GM04504 (cell line): ENCODE results near the gene ARRDC4.

ENCODE experiments used
- DNase-seq: peaks from one replicate; pipeline ENCODE4 v3.0.0-alpha.2; 2012; ENCODE audit warnings: low read depth

Gene ARRDC4

DNA sequence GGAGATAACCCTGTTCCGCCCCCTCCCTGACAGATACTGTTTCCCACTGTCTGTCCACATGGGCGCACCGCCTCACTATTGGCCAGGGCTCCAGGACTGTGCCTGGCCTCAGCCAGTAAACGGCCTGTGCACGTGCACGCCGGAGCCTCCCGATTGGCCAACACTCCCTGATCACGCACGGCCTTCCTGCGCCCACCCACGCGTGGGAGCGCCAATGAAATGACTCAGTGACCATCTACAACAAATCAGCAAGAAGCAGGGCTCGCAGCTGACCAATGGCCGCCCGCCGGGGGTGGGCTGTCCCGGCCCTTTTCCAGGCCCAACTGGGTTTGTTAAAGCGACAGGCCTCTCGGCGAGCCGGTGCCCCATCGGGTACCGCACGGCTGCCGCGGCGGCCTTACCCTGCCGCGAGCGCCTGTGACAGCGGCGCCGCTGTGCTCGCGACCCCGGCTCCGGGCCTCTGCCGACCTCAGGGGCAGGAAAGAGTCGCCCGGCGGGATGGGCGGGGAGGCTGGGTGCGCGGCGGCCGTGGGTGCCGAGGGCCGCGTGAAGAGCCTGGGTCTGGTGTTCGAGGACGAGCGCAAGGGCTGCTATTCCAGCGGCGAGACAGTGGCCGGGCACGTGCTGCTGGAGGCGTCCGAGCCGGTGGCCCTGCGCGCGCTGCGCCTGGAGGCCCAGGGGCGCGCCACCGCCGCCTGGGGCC is at the start of gene ARRDC4:
Gene ARRDC4, plus strand, starts transcription at position 340 of the 703 bp plus-strand sequence. Its CDS starts 159 bp downstream, at position 499.
- DNase-seq, result peak; percentile 100

DNA sequence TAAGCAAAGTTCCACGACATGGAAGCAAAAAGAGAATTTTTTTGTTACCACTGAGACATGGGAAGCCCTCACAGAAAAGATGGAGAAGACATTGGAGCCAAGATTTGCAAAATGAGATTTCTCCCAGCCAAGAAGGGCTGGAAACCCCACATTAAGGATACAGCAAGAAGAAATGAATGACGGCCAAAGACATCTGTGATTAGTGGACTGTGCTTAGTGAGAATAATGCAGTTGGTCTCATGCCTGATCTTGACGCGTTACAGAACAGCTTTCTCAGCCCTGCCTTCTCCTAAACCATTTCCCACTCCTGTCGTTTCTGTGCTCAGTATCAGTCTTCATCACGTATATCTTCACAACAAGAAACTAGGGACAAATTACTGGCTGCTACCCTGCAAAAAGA is 45.8 kb upstream of the ARRDC4 start:
- no peak for DNase-seq

GRCh38 chr15:97915261-97915660 is 45.2 kb upstream of the ARRDC4 start:
- DNase-seq, result no peak

DNA sequence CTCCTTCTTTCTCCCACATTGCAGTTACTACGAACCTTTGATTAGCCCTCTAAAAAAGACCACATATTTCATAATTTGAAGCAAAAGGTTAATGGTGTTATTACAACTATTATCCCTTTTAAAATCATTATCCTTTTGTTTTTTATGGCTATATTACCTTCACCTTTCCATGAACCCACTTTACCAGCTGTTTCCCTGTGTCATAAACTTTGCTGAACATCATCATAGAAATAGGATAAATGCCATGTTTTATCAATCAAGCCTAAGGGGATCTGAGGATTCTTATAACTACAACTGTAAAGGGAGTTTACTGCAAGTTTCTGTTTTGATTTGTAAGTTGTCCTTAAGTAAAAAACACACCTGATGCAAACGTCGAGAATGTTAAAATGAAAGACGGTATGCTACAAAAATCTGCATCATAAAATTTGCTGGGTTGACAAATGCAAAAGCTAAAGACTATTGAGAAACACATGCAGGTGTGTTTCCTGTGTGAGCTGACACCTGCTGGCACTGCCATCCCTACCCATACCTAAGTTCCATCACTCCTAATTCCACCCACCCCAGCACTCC is 39.1 kb upstream of the ARRDC4 start:
- DNase-seq, result no peak

DNA sequence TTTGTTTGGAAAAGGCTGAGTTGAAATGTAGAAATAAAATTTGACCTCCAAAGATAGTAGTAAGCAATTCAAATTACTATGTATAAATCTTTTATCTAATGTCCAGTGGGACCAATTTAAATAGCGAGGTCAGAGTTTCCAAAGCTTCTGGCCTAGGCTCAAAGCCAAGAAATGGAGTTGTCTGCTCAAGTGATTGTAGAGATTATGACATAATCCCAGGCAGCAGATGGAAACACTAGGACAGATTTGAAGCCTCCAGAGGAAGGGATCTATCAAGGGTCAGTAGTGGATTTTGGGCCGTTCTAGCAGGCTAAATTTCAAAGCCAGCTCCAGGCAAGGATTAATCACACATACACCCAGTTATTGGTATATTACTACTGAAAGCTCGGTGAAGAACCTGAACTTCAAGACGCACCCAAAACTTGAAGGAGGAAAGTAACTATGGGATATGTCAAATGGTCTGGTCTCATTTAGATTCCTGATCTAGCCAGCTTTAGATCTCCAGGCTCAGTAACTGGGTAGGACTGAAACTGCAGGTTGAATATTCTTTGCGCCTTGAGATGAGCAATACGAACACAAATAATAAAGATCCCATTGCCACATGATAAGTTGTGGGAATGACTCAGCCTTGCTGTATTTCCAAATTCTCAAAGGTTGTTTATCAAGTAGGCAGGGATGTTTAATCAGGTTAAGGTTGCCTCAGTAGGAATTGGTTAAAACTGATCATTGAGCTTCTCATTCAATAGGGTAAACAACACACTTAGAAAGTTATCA is 30.9 kb upstream of the ARRDC4 start:
- no peak for DNase-seq

GRCh38 chr15:97930230-97930629 is 30.3 kb upstream of the ARRDC4 start:
- no peak for DNase-seq

DNA sequence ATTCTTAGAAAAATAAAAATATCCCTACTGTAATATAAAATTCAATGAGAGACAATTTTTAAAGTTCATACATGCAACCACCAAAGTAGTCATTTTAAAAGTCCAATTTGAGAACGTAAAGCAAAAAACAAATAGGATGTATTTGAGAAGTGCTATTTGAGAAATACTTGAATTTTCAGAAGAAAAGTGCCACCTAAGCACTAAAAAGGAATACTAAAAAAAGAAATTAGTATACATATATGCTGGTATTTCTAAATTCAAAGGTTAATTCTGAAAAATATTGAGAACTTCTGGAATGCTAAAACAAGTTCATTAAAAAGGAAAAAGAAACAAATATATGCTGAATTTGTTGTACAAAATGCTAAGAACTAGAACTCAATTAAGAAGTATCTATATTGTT is 29.2 kb upstream of the ARRDC4 start:
- no peak for DNase-seq

GRCh38 chr15:97933589-97933988 is 26.9 kb upstream of the ARRDC4 start:
- no peak for DNase-seq

DNA sequence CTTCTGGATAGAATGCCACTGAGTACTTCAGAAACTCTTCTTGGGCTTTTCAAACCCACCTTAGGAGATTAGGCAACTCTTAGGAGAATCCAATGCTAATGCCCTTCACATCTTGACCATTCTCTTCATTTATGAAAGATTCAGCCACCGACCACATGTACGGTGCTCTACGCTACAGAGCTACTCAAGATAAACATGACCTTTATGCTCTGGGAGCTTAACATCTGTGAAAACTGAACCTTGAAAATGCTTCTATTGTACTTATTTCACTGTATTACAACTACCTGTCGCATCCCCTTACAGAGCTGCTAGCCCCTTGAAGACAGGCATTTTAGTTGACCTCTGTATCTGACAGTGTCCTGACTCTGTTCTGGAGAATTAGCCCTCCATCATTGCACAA is 19.5 kb upstream of the ARRDC4 start:
- no peak for DNase-seq

GRCh38 chr15:97941572-97941971 is 18.9 kb upstream of the ARRDC4 start:
- no peak for DNase-seq

- no peak for DNase-seq
Measured at GRCh38 chr15:97944724-97945123, 15.8 kb upstream of the ARRDC4 start.

DNA sequence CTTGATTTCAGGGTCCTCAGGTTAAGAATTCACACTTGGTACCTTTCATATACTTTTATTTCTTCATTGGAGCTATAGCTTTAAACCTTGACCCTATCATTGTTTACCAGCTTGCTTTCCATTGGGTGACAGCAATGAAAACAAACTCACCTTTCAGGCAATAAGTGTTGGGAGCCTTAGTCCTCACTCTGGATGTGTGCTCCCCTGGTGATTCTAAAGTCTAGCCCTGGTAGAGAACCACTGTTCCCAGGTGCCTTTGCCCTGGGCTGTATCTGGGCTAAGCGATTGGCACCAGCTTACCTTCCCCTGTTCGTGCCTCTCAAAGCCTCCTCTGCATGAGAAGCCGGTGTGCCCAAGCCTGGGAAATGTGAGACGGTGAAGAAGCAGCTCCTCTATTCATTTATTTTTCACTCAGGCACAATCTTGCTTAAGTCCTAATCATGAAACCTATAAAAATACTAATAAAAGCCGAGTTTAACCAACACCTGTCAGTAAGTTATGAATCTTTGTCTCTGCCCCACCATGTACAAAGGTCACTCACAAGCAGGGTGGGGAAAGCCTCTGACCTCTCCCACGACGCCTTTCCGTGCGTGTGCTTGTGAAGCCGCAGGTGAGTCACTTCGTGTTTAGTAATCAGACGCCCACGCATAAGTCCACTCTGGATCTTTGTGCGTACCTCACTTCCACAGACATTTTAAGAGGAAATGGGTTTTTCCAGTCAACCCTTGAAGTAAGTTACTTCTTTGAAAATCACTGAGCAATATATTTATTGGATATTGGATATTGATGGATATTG is 12.8 kb upstream of the ARRDC4 start:
- no peak for DNase-seq

DNA sequence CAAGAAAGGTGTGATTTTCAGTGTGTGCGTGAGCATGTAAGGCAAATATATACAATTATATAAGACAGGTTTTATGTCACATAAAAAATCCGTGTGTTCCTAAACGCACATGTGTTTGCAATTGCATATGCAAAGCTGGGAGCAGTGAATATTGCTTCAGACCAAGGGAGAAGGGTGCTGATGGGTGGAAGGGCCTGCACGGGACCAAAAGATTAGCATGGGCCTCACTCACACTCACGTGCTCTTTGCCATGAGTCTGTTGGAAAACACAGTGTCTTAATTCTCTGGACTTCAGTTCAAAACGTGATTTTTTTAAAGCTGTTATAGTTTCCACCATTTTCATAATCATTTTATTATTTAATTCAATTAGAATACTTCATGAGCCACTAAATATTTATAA is 7.2 kb upstream of the ARRDC4 start:
- no peak for DNase-seq

GRCh38 chr15:97953748-97954147 is 6.8 kb upstream of the ARRDC4 start:
- no peak for DNase-seq

DNA sequence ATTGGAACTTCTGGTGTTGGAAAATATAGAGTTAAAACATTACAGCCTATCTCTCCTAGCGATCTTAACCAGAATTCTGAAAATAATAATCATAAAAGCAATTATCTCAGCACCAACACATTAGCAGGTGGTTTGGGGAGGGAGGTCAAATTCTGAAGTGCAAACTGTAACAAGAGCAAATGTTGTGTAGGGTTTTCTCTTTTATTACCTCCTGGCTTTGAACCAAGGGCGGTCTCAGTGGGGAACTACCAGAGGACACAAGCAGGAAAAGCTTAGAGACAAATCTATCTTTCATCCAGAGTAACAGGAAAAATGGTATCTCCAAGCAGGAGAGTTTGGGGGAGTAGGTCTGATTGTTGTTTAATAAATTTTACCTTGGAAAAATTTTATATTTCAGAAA is 5.5 kb upstream of the ARRDC4 start:
- no peak for DNase-seq

- DNase-seq, result no peak
Measured at GRCh38 chr15:97955529-97955928, 5.0 kb upstream of the ARRDC4 start.

DNA sequence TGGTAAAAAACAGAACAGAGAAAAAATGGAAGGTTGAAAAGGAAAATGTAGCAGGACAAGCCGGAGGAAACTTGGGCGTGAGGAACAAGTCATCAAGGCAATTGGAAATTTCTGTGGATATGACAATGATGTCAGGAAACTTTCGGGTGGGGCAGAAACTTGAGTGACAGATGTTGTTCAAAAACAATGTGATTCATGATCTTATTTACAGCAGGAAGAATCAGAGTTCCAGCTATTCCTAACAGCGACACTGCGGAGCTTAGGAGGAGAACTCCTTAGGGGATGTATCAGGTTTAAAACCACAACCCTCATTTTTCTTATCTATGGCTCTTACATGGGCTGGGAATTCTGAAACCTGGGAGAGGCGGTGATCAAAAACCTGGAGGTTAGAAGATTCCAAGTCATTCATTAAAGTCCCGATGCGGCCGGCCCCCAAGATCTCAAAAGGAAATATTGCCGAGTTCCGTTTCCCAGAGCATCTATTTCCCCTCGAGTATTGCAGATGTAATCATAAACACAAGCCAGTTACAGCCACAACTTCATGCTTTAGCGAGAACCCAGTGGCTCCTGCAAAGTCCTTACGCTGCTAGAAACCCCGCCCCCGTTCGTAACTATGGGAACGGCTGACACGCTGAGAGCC is 659 bp upstream of the ARRDC4 start:
- DNase-seq, result no peak

GRCh38 chr15:97961067-97961954 is 808 bp downstream of the ARRDC4 start:
- DNase-seq, result no peak

DNA sequence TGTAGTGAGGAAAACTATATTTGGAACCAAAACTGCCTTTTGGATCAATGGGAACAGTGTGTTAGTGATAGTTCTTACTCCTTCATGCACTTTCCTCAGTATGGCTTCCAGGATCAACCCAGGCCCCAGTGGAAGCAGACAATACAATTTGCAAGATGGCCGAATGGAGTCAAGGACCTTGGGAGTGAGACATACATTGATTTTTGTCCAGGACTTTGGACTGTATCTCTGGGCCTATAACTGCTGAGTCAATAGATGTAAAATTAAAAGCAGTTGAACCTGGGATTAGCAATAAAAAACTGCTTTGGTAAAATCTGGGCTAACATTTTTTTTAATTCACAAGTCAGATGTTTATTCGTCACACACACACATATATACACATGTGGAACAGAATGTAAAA is 1.8 kb downstream of the ARRDC4 start:
- DNase-seq, result no peak

- DNase-seq, result no peak
Measured at GRCh38 chr15:97963779-97964178, 3.3 kb downstream of the ARRDC4 start.

DNA sequence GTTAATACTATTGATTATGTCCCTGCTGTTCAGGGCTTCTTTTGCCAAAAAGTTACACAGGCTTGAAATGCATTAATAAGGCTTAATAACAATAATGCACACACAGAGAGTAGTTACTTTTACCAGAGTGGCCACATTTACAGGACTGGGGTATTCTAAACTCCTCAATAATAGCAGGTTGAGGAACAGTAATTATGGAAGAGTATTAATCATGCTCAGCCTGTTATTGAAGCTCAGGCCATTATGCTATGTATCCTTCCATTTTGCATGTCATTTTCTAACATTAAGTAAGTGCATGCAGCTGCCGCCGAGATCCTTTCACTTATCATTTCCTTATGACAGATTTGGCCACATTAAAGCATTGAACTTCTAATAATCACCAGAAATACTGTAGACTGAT is 5.7 kb downstream of the ARRDC4 start:
- DNase-seq, result no peak
